Epithelial cell of proximal tubule (primary cell): ENCODE data around the gene LRP1. TPM values are rescaled to one million over a fixed set of nuclear protein-coding genes. Genes with fewer than 3 reads are reported as not detected.

ENCODE experiments used
- DNase-seq: peaks from one replicate; pipeline ENCODE4 v3.0.0-alpha.2; 2011; ENCODE audit warnings: low read depth
- H3K4me3 ChIP-seq: 2 replicates; pipeline ENCODE4 v1.5.1; 2011; ENCODE audit warnings: low read depth, mild to moderate bottlenecking, low read length
- total RNA-seq: library from RNA; depleted of rRNA; stranded (reverse); fragments of >200 nt; gene quantifications from 2 replicates; pipeline ENCODE4 v1.2.3, GENCODE V29; 2015
- TF ChIP-seq, protein P1 (sequence below): conservative IDR thresholded peaks from 2 replicates; pipeline ENCODE4 v1.5.1; 2012; ENCODE audit warnings: low read depth, mild to moderate bottlenecking, low read length

The LRP1 gene
- total RNA-seq, 1 donor from 2014 or later: 8.9 TPM

DNA sequence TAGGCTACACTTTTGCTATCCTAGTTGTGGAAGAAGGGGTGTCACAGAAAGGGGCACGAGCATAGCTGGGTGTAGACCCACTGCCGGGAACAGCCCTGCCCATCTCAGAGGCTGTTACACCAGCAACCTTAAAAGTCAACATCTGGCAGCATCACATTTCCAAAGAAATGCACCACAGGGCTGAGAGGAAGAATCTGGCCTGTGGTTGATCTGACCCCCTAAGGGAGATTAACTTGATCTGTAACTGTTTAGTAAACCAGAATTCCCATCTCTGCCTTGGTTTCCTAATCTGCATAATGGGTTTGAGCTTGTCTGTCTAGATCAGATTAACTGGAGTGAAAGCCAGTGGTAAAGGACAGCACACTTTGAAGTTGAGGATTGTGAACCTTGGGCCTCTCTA, 17.8 kb downstream of the LRP1 start:
- H3K4me3 ChIP-seq: no peak overlapping the region
- DNase-seq: no peak
- TF ChIP-seq, protein P1, sequence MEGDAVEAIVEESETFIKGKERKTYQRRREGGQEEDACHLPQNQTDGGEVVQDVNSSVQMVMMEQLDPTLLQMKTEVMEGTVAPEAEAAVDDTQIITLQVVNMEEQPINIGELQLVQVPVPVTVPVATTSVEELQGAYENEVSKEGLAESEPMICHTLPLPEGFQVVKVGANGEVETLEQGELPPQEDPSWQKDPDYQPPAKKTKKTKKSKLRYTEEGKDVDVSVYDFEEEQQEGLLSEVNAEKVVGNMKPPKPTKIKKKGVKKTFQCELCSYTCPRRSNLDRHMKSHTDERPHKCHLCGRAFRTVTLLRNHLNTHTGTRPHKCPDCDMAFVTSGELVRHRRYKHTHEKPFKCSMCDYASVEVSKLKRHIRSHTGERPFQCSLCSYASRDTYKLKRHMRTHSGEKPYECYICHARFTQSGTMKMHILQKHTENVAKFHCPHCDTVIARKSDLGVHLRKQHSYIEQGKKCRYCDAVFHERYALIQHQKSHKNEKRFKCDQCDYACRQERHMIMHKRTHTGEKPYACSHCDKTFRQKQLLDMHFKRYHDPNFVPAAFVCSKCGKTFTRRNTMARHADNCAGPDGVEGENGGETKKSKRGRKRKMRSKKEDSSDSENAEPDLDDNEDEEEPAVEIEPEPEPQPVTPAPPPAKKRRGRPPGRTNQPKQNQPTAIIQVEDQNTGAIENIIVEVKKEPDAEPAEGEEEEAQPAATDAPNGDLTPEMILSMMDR: no peak

DNA sequence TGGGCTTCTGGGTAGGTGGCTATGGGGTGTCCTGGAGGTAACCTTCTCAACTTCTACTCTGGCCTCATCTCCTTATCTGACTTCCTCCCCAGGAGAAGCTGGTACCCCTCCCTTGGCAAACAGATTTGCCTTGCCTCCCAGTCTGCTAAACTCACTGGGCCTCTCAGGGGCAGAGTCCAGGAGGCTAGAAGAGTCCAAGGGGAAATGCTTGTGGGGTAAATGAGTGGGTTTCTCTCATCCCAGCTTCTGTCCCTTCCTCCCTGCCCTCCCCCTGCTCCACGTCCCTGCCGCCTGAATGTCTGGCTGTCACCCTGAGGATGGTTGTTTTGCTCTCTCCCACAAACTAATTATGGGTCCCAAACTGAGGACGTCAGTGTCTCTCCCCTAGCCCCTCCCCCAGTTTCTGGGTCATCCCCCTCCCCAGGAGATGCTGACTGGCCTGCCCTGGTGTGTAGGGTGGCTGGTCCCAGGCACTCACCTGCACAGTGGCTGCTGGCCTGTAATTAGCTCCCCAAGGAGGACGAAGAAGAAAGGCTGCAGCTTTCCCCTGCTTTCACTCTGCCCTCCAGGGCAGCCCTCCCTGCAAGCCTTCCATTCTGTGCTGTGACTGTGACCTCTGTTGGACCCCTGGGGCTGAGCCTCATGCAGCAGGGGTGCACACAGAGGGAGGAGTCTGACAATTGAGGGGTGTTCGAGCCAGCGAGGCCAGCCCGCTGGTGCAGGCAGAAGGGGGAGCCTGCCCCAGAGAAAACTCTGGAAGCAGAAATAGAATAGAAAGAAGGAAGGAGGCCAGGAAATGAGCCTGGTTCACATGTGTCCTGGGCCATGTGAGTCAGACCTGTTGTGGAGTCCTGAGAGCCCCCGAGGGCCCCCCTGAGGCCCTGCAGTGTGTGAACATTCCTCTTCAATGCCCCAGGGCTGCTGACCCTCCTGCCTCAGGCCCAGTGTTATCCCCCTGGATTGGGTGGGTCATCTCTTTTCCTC, 19.0 kb downstream of the LRP1 start, which contains the start of gene LRP1-AS:
LRP1-AS (minus strand) TSS at position 659 of the 984 bp plus-strand sequence.
- DNase-seq: no peak
- TF ChIP-seq, protein P1: no peak
- no peak within 1 kb of the TSS for H3K4me3 ChIP-seq

DNA sequence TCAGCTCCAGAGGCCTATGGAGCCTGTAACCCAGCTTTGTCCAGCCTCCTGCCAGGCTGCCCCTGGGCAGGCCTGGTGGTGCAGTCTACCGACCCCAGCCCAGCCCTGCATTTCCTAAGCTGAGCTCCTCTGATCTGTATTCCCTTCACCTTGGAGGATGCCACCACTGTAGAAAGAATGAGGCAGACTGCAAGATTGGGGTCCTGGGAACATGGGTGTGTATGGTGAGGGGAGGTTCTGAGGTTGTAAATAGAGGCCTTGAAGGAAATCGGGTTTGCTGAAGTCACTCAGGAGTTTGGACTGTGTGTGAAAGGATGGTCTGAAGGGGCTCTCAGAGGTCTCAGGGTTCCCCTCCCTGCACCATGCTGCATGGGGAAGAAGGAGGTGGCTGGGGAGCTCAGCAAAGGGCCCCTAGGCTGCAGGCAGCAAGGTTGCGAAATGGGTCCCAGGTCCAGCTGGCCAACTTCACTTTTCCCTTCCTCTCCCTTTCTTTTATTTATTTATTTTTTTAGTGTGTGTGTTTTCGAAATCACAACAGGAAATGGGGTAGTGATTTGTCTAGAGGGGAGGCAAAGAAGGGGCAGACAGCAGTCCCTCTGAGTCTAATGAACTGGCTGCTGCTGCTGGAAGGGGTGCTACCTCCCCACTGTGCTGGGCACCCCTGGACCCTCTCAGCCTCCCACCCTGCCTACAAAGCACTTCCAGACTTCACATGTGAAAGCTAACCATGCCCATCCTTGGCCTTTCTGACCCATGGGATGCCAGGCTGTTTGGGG, 20.4 kb downstream of the LRP1 start:
- no peak overlapping the region for H3K4me3 ChIP-seq
- TF ChIP-seq, protein P1: no peak
- DNase-seq: no peak

DNA sequence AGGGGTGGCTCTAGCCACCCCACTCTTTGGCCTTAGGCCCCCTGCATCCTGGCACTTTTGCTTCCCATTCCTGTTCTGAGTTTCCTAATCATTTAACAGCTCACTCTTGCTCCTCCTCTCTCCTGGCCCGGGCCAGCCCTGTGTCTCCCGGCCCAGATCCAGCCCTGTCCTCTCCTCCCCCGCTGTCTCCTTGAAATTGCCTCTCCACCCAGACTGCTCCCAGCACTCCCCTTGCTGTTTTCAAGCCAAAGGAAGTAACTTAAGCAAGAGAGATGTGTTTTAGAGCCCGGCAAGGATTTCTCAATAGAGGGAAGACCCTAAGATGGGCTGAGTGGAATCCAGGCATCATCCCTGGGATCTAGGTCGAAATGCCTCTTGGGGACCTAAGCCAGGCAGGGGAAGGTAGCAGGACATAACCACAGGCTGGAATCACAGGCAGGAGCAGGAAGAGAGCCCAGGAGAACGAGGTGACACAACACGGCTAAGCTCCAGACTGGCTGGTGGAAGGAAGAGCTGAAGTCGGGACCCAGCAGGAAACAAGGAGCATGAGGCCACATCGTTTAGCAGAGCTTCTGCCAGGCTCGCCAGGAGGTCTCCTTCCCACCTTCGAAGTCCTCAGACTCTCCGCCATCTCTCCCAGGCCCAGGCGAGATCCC, 21.1 kb downstream of the LRP1 start:
- DNase-seq: no peak
- no peak overlapping the region for H3K4me3 ChIP-seq
- TF ChIP-seq, protein P1: no peak

DNA sequence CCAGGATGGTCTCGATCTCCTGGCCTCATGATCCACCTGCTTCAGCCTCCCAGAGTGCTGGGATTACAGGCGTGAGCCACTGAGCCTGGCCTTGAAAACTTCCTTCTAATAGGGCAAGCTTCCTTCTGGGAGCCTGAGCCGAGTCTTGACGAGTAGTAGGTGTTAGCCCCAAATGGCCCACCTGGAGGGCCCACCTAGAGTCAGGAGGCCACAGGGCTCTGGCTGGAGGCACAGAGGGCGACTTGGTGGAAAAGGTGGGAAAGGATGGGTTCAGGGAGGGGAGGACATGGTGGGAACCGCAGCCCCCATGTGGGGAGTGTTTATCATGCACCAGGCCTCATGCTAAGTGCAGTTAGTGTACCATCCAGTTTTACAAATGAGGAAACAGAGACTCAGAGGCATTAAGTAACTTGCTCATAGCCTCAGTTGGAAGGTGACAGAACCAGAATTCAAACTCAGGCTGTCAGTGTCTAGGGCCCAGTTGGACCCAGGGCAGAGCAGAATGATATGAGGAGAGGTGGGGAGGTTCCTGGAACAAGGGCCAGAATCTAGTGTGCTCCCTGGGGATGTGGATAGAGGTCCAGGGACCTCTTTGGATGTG, 22.2 kb downstream of the LRP1 start:
- DNase-seq: no peak
- TF ChIP-seq, protein P1: no peak
- no peak overlapping the region for H3K4me3 ChIP-seq

DNA sequence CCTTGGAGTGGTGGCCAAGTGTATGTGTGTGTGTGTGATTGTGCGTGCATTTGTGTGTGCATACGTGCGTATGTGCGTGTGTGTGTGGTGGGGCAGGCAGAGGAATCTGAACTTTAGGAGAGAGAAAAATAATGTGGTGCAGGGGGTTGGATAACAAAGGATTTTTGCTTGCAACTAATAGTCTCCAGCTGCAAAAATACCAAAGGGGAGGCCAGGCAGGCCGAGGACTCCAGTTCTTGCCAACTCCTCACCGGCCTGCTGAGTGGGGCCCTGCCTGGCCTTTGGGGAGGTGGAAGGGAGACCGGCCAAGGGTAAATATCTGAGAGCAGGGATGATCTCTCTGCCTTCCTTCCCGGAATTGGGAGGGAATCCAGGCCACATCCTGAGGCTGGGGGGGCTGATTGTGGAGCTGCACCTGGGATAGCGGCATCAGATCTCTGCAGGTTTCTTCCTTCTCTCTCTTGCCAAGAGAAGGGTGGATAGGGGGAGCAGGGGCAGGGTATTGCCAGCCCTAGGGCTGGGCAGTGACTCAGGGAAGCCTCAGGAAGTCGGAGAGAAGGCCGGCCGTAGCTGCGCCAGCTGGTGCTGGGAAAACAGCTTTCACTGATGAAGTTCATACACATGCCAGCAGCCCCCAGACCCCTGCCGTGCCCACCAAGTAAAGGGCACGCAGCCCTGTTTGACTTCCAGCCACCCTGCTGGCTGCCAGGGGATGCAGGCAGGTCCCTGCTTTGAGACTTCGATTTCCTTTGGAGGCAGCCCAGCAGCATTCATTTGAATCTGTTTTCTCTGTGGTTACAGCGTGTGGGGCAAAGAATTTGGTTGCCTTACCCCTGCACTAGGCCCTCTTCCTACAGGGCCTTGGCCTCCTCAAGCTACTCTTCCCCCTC, 23.7 kb downstream of the LRP1 start:
- no peak for DNase-seq
- no peak overlapping the region for H3K4me3 ChIP-seq
- TF ChIP-seq, protein P1: no peak
